ENCODE results near the gene RBBP8. TPM values are rescaled to one million over a fixed set of nuclear protein-coding genes. Genes with fewer than 3 reads are reported as not detected.

The RBBP8 gene
- total RNA-seq, 1 donor from 2014 or later: 44.0 TPM

- no peak for TF ChIP-seq CTCF (IDR thresholded peaks at IDR 0.05; ENCODE audit: insufficient read depth, low read length, poor library complexity, severe bottlenecking)
- DNase-seq (ENCODE audit: low read depth): no peak
- Histone ChIP-seq H3K27me3 (ENCODE audit: control insufficient read depth, insufficient read depth, low read length) (no peaks in the 10 kb centered on the region), H3K36me3 (ENCODE audit: control insufficient read depth, insufficient read depth, low read length) (no peaks in the 10 kb centered on the region), H3K4me3 (ENCODE audit: low read depth, low read length) (no peak overlapping the region)
Measured at GRCh38 chr18:23066060-23066459, 132.9 kb downstream of the RBBP8 start.

GRCh38 chr18:23066504-23067039 lies 133.4 kb downstream of the RBBP8 start:
- TF ChIP-seq CTCF (IDR thresholded peaks at IDR 0.05; ENCODE audit: insufficient read depth, low read length, poor library complexity, severe bottlenecking): no peak

GRCh38 chr18:23067236-23067635 lies 134.1 kb downstream of the RBBP8 start:
- no peak for DNase-seq (ENCODE audit: low read depth)
- H3K36me3 ChIP-seq (ENCODE audit: control insufficient read depth, insufficient read depth, low read length): no peaks in the 10 kb centered on the region
- H3K27me3 ChIP-seq (ENCODE audit: control insufficient read depth, insufficient read depth, low read length): no peaks in the 10 kb centered on the region
- TF ChIP-seq CTCF (IDR thresholded peaks at IDR 0.05; ENCODE audit: insufficient read depth, low read length, poor library complexity, severe bottlenecking): no peak
- no peak overlapping the region for H3K4me3 ChIP-seq (ENCODE audit: low read depth, low read length)

More at GRCh38 chr18:23066504-23067039, 133.4 kb downstream of the RBBP8 start:
- H3K27me3 ChIP-seq (ENCODE audit: control insufficient read depth, insufficient read depth, low read length): no peaks in the 10 kb centered on the region
- H3K4me3 ChIP-seq (ENCODE audit: low read depth, low read length): no peak overlapping the region
- no peaks in the 10 kb centered on the region for H3K36me3 ChIP-seq (ENCODE audit: control insufficient read depth, insufficient read depth, low read length)
- no peak for DNase-seq (ENCODE audit: low read depth)

GRCh38 chr18:23068011-23068410 lies 134.9 kb downstream of the RBBP8 start:
- H3K4me3 ChIP-seq (ENCODE audit: low read depth, low read length): no peak overlapping the region
- DNase-seq (ENCODE audit: low read depth): no peak
- TF ChIP-seq CTCF (IDR thresholded peaks at IDR 0.05; ENCODE audit: insufficient read depth, low read length, poor library complexity, severe bottlenecking): no peak
- H3K36me3 ChIP-seq (ENCODE audit: control insufficient read depth, insufficient read depth, low read length): no peaks in the 10 kb centered on the region
- H3K27me3 ChIP-seq (ENCODE audit: control insufficient read depth, insufficient read depth, low read length): no peaks in the 10 kb centered on the region

GRCh38 chr18:23068570-23069310 lies 135.6 kb downstream of the RBBP8 start:
- H3K27me3 ChIP-seq (ENCODE audit: control insufficient read depth, insufficient read depth, low read length): no peaks in the 10 kb centered on the region
- H3K36me3 ChIP-seq (ENCODE audit: control insufficient read depth, insufficient read depth, low read length): no peaks in the 10 kb centered on the region
- DNase-seq (ENCODE audit: low read depth): no peak
- no peak overlapping the region for H3K4me3 ChIP-seq (ENCODE audit: low read depth, low read length)
- TF ChIP-seq CTCF (IDR thresholded peaks at IDR 0.05; ENCODE audit: insufficient read depth, low read length, poor library complexity, severe bottlenecking): no peak

- TF ChIP-seq CTCF (IDR thresholded peaks at IDR 0.05; ENCODE audit: insufficient read depth, low read length, poor library complexity, severe bottlenecking): no peak
- Histone ChIP-seq H3K27me3 (ENCODE audit: control insufficient read depth, insufficient read depth, low read length) (no peaks in the 10 kb centered on the region), H3K4me3 (ENCODE audit: low read depth, low read length) (no peak overlapping the region), H3K36me3 (ENCODE audit: control insufficient read depth, insufficient read depth, low read length) (no peaks in the 10 kb centered on the region)
- no peak for DNase-seq (ENCODE audit: low read depth)
Measured at GRCh38 chr18:23069481-23069880, 136.4 kb downstream of the RBBP8 start.

All from kidney epithelial cell (primary cell).